HCT116 (cell line): ENCODE results near the gene AKAP11. TPM values are rescaled to one million over a fixed set of nuclear protein-coding genes. Genes with fewer than 3 reads are reported as not detected.

Source experiments
- ATAC-seq: fragments of 200-7000 bp; cut with Tn5 transposase; 2 replicates; pipeline ENCODE4 v1.9.1; 2020; ENCODE audit warnings: mild to moderate bottlenecking, moderate library complexity
- BruUV-seq: library from RNA; stranded (reverse); fragments of 400-500 nt; replicated peaks from 2 replicates; lab custom pipeline; 2021; lab: Mats Ljungman, UMichigan
- CTCF ChIA-PET: fragments of 300-600 bp; sonication (Branson Sonifier 250); formaldehyde crosslinking; loops from one replicate; lab custom pipeline; 2021; ENCODE audit warnings: antibody characterized with exemption; lab: Charles Lee
- POLR2A ChIA-PET: fragments of 300-600, 350-600 bp; sonication (Branson Sonifier 250); formaldehyde crosslinking; loops from one replicate; lab custom pipeline; 2021; ENCODE audit warnings: antibody characterized with exemption; lab: Charles Lee
- RAD21 ChIA-PET, 2 experiments: fragments of 300-600 bp; sonication (Branson Sonifier 250); formaldehyde crosslinking; loops; one replicate each; lab custom pipeline; 2023; ENCODE audit warnings: low total read pairs in 2 of 2; ENCODE audit not compliant: uncharacterized antibody in 2 of 2, unreplicated experiment in 2 of 2, low non-redundant PET in 1 of 2; lab: Charles Lee
- DNase-seq: peaks from one replicate; pipeline ENCODE4 v3.0.0-alpha.2; 2010; ENCODE audit warnings: low read depth, low spot score
- H2AFZ ChIP-seq: fragments of 200-600 bp; shearing (Covaris generic), sonication (generic); 2 replicates; pipeline ENCODE4 v1.6.1; 2017; ENCODE audit warnings: low read depth, mixed run types, mixed read lengths, antibody characterized with exemption, low read length; ENCODE audit not compliant: poor library complexity, severe bottlenecking
- H3K27ac ChIP-seq: 2 replicates; pipeline ENCODE4 v1.5.1; 2012; ENCODE audit warnings: low read depth, low read length
- H3K27me3 ChIP-seq: fragments of 200-600 bp; sonication (generic); 2 replicates; pipeline ENCODE4 v1.6.1; 2016; ENCODE audit warnings: mixed run types, low read length, mixed read lengths; ENCODE audit not compliant: insufficient read depth
- H3K36me3 ChIP-seq, 2 experiments: fragments of 200-500 bp in 1 of 2; fragments of 200-600 bp in 1 of 2; sonication (Bioruptor generic) in 1 of 2; sonication (generic) in 1 of 2; 2 replicates each; pipeline versions ENCODE4 v1.5.1 to v1.6.1; 2014 to 2016; ENCODE audit warnings: low read length in 2 of 2, inconsistent platforms in 1 of 2, mixed read lengths in 1 of 2, mixed run types in 1 of 2; ENCODE audit not compliant: insufficient read depth in 2 of 2, control insufficient read depth in 1 of 2
- H3K4me1 ChIP-seq, 2 experiments: fragments of 200-600 bp in 1 of 2; sonication (generic) in 1 of 2; 2 replicates each; pipeline versions ENCODE4 v1.5.1 to v1.6.1; 2012 to 2017; ENCODE audit warnings: low read length in 2 of 2, inconsistent platforms in 1 of 2, mild to moderate bottlenecking in 1 of 2, mixed read lengths in 1 of 2, mixed run types in 1 of 2, moderate library complexity in 1 of 2; ENCODE audit not compliant: insufficient read depth in 2 of 2, control insufficient read depth in 1 of 2
- H3K4me2 ChIP-seq: fragments of 200-600 bp; sonication (generic); 2 replicates; pipeline ENCODE4 v1.6.1; 2017; ENCODE audit warnings: mixed run types, low read length, mixed read lengths
- H3K4me3 ChIP-seq, 2 experiments: fragments of 200-600 bp in 1 of 2; sonication (generic) in 1 of 2; replicated peaks in 1 of 2; 2 replicates each; pipeline ENCODE4 v1.5.1; 2011 to 2016; ENCODE audit warnings: low read length in 2 of 2, control low read depth in 1 of 2, low read depth in 1 of 2, mild to moderate bottlenecking in 1 of 2, mixed read lengths in 1 of 2, mixed run types in 1 of 2
- H3K79me2 ChIP-seq: fragments of 200-600 bp; sonication (generic); 2 replicates; pipeline ENCODE4 v1.6.1; 2017; ENCODE audit warnings: mild to moderate bottlenecking, mixed run types, low read length, moderate library complexity, mixed read lengths; ENCODE audit not compliant: insufficient read depth
- H3K9ac ChIP-seq: fragments of 200-600 bp; sonication (generic); 2 replicates; pipeline ENCODE4 v1.6.1; 2016; ENCODE audit warnings: low read length, mixed read lengths
- H3K9me2 ChIP-seq: fragments of 200-600 bp; sonication (generic), shearing (Covaris generic); 2 replicates; pipeline ENCODE4 v1.6.1; 2017; ENCODE audit warnings: mixed run types, mild to moderate bottlenecking, moderate library complexity; ENCODE audit not compliant: insufficient read depth
- H3K9me3 ChIP-seq, 2 experiments: fragments of 200-500 bp in 1 of 2; fragments of 200-600 bp in 1 of 2; sonication (Bioruptor generic) in 1 of 2; sonication (generic) in 1 of 2; 2 replicates each; pipeline ENCODE4 v1.6.1; 2014 to 2017; ENCODE audit warnings: low read length in 2 of 2, mixed read lengths in 2 of 2, inconsistent platforms in 1 of 2, low read depth in 1 of 2, mild to moderate bottlenecking in 1 of 2, mixed run types in 1 of 2, moderate library complexity in 1 of 2; ENCODE audit not compliant: control insufficient read depth in 1 of 2, insufficient read depth in 1 of 2
- H4K20me1 ChIP-seq: fragments of 200-600 bp; sonication (generic), shearing (Covaris generic); 2 replicates; pipeline ENCODE4 v1.6.1; 2017; ENCODE audit warnings: mixed run types, mild to moderate bottlenecking, moderate library complexity; ENCODE audit not compliant: insufficient read depth
- CEBPB ChIP-seq: IDR thresholded peaks from 2 replicates; pipeline ENCODE4 v1.6.1; 2012; ENCODE audit warnings: low read depth
- ELF1 ChIP-seq: IDR thresholded peaks from 2 replicates; pipeline ENCODE4 v1.6.1; 2012; ENCODE audit warnings: low read depth, borderline replicate concordance
- EZH2 ChIP-seq: fragments of 200-600 bp; sonication (generic); IDR thresholded peaks from 2 replicates; pipeline ENCODE4 v1.6.1; 2017; ENCODE audit warnings: antibody characterized with exemption, mixed run types
- EZH2phosphoT487 ChIP-seq: fragments of 200-600 bp; IDR thresholded peaks from 2 replicates; pipeline ENCODE4 v1.6.1; 2018; ENCODE audit warnings: antibody characterized with exemption, borderline replicate concordance
- FOSL1 ChIP-seq: IDR thresholded peaks from 2 replicates; pipeline ENCODE4 v1.6.1; 2012; ENCODE audit warnings: low read depth
- JUND ChIP-seq: IDR thresholded peaks from 2 replicates; pipeline ENCODE4 v1.6.1; 2012
- RAD21 ChIP-seq: IDR thresholded peaks from 2 replicates; pipeline ENCODE4 v1.6.1; 2012; ENCODE audit warnings: low read depth, mild to moderate bottlenecking
- SIN3A ChIP-seq: IDR thresholded peaks from 2 replicates; pipeline ENCODE4 v1.6.1; 2012; ENCODE audit warnings: low read depth
- SP1 ChIP-seq: IDR thresholded peaks from 2 replicates; pipeline ENCODE4 v1.6.1; 2012; ENCODE audit warnings: low read depth
- ZFX ChIP-seq: fragments of 450-650 bp; IDR thresholded peaks from 2 replicates; pipeline ENCODE4 v1.6.1; 2017
- ZNF274 ChIP-seq: fragments of 200-500 bp; sonication (Bioruptor generic); IDR thresholded peaks from 2 replicates; pipeline ENCODE4 v1.6.1; 2014; ENCODE audit warnings: mild to moderate bottlenecking, low read depth, low read length, inconsistent platforms
- intact Hi-C: fragments of 100-400 bp; cut with micrococcal nuclease; formaldehyde crosslinking; loops from 2 replicates; pipeline ENCODE4 v1.10.0; 2022
- total RNA-seq: library from RNA; stranded (reverse); gene quantifications from one replicate; pipeline ENCODE4 v1.2.1, GENCODE V29; 2021; ENCODE audit not compliant: unreplicated experiment
- TF ChIP-seq, protein P1 (sequence below), 3 experiments: fragments of 200-600 bp in 1 of 3; sonication (generic) in 1 of 3; IDR thresholded peaks in 2 of 3; conservative IDR thresholded peaks in 1 of 3; 2 replicates each; pipeline ENCODE4 v1.5.1; 2012 to 2017; ENCODE audit warnings: low read depth in 2 of 3, low read length in 2 of 3, antibody characterized with exemption in 1 of 3, borderline replicate concordance in 1 of 3, control low read depth in 1 of 3, mild to moderate bottlenecking in 1 of 3, mixed read lengths in 1 of 3, mixed run types in 1 of 3, moderate library complexity in 1 of 3; ENCODE audit not compliant: insufficient read depth in 1 of 3
- TF ChIP-seq, protein P2 (sequence below): IDR thresholded peaks from 2 replicates; pipeline ENCODE4 v1.6.1; 2011; ENCODE audit warnings: mild to moderate bottlenecking, low read length, moderate library complexity; ENCODE audit not compliant: insufficient replicate concordance; ENCODE audit errors: extremely low read depth
- TF ChIP-seq, protein P3 (sequence below): IDR thresholded peaks from 2 replicates; pipeline ENCODE4 v1.6.1; 2012
- TF ChIP-seq, protein P4 (sequence below): IDR thresholded peaks from 2 replicates; pipeline ENCODE4 v1.6.1; 2012

The AKAP11 gene
- total RNA-seq, 1 experiment from 2014 or later = 21.7 TPM

DNA sequence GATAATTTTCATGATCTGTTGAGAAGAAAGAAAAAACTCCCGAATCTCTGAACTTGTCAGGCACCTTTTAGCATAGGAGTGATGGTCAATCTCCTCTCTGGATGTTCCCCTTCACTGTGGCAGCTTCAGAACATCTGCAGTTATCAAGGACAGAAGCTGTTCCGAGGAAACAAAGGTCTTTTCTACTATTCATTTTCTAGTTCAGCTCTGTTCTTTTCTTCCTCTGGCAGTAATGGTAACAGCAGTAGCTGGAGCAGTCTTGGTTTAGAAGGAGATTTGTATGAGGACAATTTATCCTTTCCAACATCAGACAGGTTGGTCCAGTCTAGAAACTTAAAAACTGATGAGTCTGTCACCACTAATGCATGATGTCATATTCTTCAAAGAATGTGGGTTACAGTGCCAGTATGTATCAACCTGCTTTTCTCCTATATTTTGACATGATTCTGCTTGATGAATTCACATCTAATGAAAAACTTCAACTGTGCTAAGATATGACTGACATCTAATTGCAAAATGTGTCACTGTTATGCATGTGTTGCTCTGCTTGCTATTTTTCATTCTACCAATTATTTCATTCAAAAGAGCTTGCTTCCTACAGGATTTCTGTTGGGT, 41.0 kb downstream of the AKAP11 start (continued):
- TF ChIP-seq, protein P1, sequence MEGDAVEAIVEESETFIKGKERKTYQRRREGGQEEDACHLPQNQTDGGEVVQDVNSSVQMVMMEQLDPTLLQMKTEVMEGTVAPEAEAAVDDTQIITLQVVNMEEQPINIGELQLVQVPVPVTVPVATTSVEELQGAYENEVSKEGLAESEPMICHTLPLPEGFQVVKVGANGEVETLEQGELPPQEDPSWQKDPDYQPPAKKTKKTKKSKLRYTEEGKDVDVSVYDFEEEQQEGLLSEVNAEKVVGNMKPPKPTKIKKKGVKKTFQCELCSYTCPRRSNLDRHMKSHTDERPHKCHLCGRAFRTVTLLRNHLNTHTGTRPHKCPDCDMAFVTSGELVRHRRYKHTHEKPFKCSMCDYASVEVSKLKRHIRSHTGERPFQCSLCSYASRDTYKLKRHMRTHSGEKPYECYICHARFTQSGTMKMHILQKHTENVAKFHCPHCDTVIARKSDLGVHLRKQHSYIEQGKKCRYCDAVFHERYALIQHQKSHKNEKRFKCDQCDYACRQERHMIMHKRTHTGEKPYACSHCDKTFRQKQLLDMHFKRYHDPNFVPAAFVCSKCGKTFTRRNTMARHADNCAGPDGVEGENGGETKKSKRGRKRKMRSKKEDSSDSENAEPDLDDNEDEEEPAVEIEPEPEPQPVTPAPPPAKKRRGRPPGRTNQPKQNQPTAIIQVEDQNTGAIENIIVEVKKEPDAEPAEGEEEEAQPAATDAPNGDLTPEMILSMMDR (IDR thresholded peaks at IDR 0.05 in 2 of 3, conservative IDR thresholded peaks at IDR 0.05 in 1 of 3; ENCODE audit: borderline replicate concordance in 1 of 3, insufficient read depth in 1 of 3, low read depth in 2 of 3, low read length in 2 of 3) = no peak
- TF ChIP-seq SP1 (no peak), RAD21 (no peak), ZFX (no peak), EZH2phosphoT487 (no peak)

DNA sequence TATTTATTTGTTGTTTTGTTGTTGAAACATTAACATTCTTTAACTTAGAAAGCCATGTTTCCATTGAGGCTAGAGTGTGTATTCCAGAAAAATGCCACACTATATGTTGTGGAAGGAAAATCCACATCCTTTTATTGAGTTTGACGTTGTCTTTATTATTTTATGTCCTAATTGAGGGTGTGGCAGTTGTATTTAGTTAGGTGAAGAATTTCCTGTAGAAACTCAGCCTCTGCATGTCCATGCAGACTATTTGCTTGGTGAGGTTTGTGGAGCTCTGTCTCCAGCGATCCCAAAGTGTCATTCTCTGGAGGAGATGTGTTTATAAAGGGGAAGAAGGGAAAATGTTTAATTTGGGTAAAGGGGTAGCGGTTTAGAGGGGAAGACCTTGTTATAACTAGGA, 46.6 kb downstream of the AKAP11 start:
- DNase-seq (no peak), ATAC-seq (no peak)
- Histone ChIP-seq H4K20me1 (no peaks in the 10 kb centered on the region), H3K4me3 (no peak overlapping the region), H3K4me1 (no peaks in the 10 kb centered on the region), H3K9ac (no peak overlapping the region), H3K27ac (no peak overlapping the region), H3K36me3 (peaks cover 0 to 3% of the 10 kb centered on the region in 2 experiments; a peak in 1 of 4 replicates), H3K9me2 (no peaks in the 10 kb centered on the region), H3K79me2 (no peaks in the 10 kb centered on the region), H3K27me3 (no peaks in the 10 kb centered on the region), H3K9me3 (no peaks in the 10 kb centered on the region), H2AFZ (no peak overlapping the region), H3K4me2 (no peak overlapping the region)
- ChIA-PET POLR2A (no interaction called here), CTCF (no interaction called here), RAD21 (no interaction called here)
- TF ChIP-seq, protein P2, sequence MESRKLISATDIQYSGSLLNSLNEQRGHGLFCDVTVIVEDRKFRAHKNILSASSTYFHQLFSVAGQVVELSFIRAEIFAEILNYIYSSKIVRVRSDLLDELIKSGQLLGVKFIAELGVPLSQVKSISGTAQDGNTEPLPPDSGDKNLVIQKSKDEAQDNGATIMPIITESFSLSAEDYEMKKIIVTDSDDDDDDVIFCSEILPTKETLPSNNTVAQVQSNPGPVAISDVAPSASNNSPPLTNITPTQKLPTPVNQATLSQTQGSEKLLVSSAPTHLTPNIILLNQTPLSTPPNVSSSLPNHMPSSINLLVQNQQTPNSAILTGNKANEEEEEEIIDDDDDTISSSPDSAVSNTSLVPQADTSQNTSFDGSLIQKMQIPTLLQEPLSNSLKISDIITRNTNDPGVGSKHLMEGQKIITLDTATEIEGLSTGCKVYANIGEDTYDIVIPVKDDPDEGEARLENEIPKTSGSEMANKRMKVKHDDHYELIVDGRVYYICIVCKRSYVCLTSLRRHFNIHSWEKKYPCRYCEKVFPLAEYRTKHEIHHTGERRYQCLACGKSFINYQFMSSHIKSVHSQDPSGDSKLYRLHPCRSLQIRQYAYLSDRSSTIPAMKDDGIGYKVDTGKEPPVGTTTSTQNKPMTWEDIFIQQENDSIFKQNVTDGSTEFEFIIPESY = no peak
- TF ChIP-seq CEBPB = no peak
- TF ChIP-seq, protein P3, sequence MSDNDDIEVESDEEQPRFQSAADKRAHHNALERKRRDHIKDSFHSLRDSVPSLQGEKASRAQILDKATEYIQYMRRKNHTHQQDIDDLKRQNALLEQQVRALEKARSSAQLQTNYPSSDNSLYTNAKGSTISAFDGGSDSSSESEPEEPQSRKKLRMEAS = no peak
- TF ChIP-seq ELF1 = no peak
- TF ChIP-seq ZNF274 = no peak
- TF ChIP-seq EZH2 = no peak
- TF ChIP-seq JUND = no peak
- TF ChIP-seq, protein P1 (IDR thresholded peaks at IDR 0.05 in 2 of 3, conservative IDR thresholded peaks at IDR 0.05 in 1 of 3; ENCODE audit: borderline replicate concordance in 1 of 3, insufficient read depth in 1 of 3, low read depth in 2 of 3, low read length in 2 of 3) = no peak
- no peak for TF ChIP-seq RAD21
- TF ChIP-seq, protein P4, sequence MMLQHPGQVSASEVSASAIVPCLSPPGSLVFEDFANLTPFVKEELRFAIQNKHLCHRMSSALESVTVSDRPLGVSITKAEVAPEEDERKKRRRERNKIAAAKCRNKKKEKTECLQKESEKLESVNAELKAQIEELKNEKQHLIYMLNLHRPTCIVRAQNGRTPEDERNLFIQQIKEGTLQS = no peak
- TF ChIP-seq FOSL1 = no peak
- TF ChIP-seq SIN3A = no peak
- BruUV-seq = no TSS peak
- intact Hi-C loops = no loop called here
